ENCODE data around the gene C1QC.

C1QC gene

GRCh38 chr1:22643381-22643780 is at the start of gene C1QC:
Gene C1QC (plus strand): TSS chr1:22643633. CDS start chr1:22644024, 391 bp downstream.
- no peak for DNase-seq

GRCh38 chr1:22594396-22594795 is 49.0 kb upstream of the C1QC start:
- DNase-seq: no peak

GRCh38 chr1:22595108-22595507 is 48.3 kb upstream of the C1QC start:
- DNase-seq: no peak

- DNase-seq: no peak
Measured at GRCh38 chr1:22597301-22597965, 46.0 kb upstream of the C1QC start.

- no peak for DNase-seq
Measured at GRCh38 chr1:22597996-22598395, 45.4 kb upstream of the C1QC start.

GRCh38 chr1:22598736-22599135 is 44.7 kb upstream of the C1QC start:
- no peak for DNase-seq

- DNase-seq: no peak
Measured at GRCh38 chr1:22600071-22600816, 43.2 kb upstream of the C1QC start.

GRCh38 chr1:22600817-22601605 is 42.4 kb upstream of the C1QC start:
- no peak for DNase-seq

- no peak for DNase-seq
Measured at GRCh38 chr1:22601610-22602009, 41.8 kb upstream of the C1QC start.

GRCh38 chr1:22602060-22602740 is 41.2 kb upstream of the C1QC start:
- DNase-seq: no peak

- DNase-seq: no peak
Measured at GRCh38 chr1:22606161-22606560, 37.3 kb upstream of the C1QC start.

GRCh38 chr1:22607154-22607553 is 36.3 kb upstream of the C1QC start:
- no peak for DNase-seq

- DNase-seq: no peak
Measured at GRCh38 chr1:22608361-22608760, 35.1 kb upstream of the C1QC start.

- DNase-seq: no peak
Measured at GRCh38 chr1:22609291-22609690, 34.1 kb upstream of the C1QC start.

GRCh38 chr1:22611530-22611947 is 31.9 kb upstream of the C1QC start:
- DNase-seq: peak; percentile 7

GRCh38 chr1:22612671-22613571 is 30.5 kb upstream of the C1QC start:
- DNase-seq: no peak

GRCh38 chr1:22613572-22613918 is 29.9 kb upstream of the C1QC start:
- DNase-seq: no peak

GRCh38 chr1:22613951-22614350 is 29.5 kb upstream of the C1QC start:
- DNase-seq: no peak

GRCh38 chr1:22615886-22616285 is 27.5 kb upstream of the C1QC start:
- DNase-seq: no peak

GRCh38 chr1:22616571-22616970 is 26.9 kb upstream of the C1QC start:
- DNase-seq: no peak

GRCh38 chr1:22618056-22618455 is 25.4 kb upstream of the C1QC start:
- DNase-seq: no peak

GRCh38 chr1:22619252-22619651 is 24.2 kb upstream of the C1QC start:
- no peak for DNase-seq
